ENCODE data around the gene CDC25A. TPM values are rescaled to one million over a fixed set of nuclear protein-coding genes. Genes with fewer than 3 reads are reported as not detected.
A peak's percentile ranks its signal among the peaks of the same experiment; 100 is the strongest.

Gene CDC25A
- total and polyA plus RNA-seq, 12 donors: 0.57 to 23.6 (median 1.3) TPM

GRCh38 chr3:48180021-48180420 is 8.2 kb downstream of the CDC25A start:
- peaks cover 0 to 15% of the 10 kb centered on the region in 2 donors for H3K36me3 ChIP-seq (replicated peaks in 1 of 2)
- H3K27me3 ChIP-seq: no peaks in the 10 kb centered on the region
- H3K27ac ChIP-seq: no peak overlapping the region
- H3K4me1 ChIP-seq (replicated peaks in 1 of 2): peaks cover 8 to 13% of the 10 kb centered on the region in 2 donors
- DNase-seq: no peak
- no peak for TF ChIP-seq POLR2A (IDR thresholded peaks at IDR 0.05)
- no peak for TF ChIP-seq CTCF (IDR thresholded peaks at IDR 0.05)
- intact Hi-C loops (cut with DNase I): no loop called here
- no peak overlapping the region for H3K4me3 ChIP-seq
- H3K9me3 ChIP-seq (replicated peaks in 1 of 3): no peaks in the 10 kb centered on the region
- WGBS, 4 donors: 94 to 97% (median 97%) methylated on average over 5 of the region's 5 CpGs

GRCh38 chr3:48178072-48178471 is 10.1 kb downstream of the CDC25A start:
- peaks cover 0 to 15% of the 10 kb centered on the region in 2 donors for H3K36me3 ChIP-seq (replicated peaks in 1 of 2)
- WGBS, 4 donors: 81 to 95% (median 90%) methylated on average over 2 of the region's 2 CpGs
- DNase-seq: no peak

GRCh38 chr3:48157950-48158376 is 30.3 kb downstream of the CDC25A start:
- no peak overlapping the region for H3K27ac ChIP-seq
- H3K36me3 ChIP-seq (replicated peaks in 1 of 2): peaks cover 0 to 6% of the 10 kb centered on the region in 2 donors
- no peak overlapping the region for H3K4me3 ChIP-seq
- 66 to 71% (median 67%) methylated on average over 4 to 5 of the region's 5 CpGs for WGBS, 4 donors
- no peaks in the 10 kb centered on the region for H3K9me3 ChIP-seq (replicated peaks in 1 of 3)
- TF ChIP-seq POLR2A (IDR thresholded peaks at IDR 0.05) (no peak), CTCF (IDR thresholded peaks at IDR 0.05) (peak; percentile 31 to 62 (median 55))
- H3K27me3 ChIP-seq: no peaks in the 10 kb centered on the region
- peak; percentile 40 to 78 (median 62) for DNase-seq
- intact Hi-C loops (cut with DNase I): loop anchor here (5.0 to 10.0 kb wide), 2 partner anchors 163 to 311 kb away; no protein-coding TSS in a partner anchor
- H3K4me1 ChIP-seq (replicated peaks in 1 of 2): no peaks in the 10 kb centered on the region

More at GRCh38 chr3:48178072-48178471, 10.1 kb downstream of the CDC25A start:
- Histone ChIP-seq H3K4me1 (replicated peaks in 1 of 2) (peaks cover 8 to 13% of the 10 kb centered on the region in 2 donors), H3K9me3 (replicated peaks in 1 of 3) (no peaks in the 10 kb centered on the region), H3K27ac (no peak overlapping the region), H3K4me3 (no peak overlapping the region), H3K27me3 (no peaks in the 10 kb centered on the region)
- TF ChIP-seq CTCF (IDR thresholded peaks at IDR 0.05) (no peak), POLR2A (IDR thresholded peaks at IDR 0.05) (no peak)
- intact Hi-C loops (cut with DNase I): no loop called here

GRCh38 chr3:48157202-48157840 is 30.9 kb downstream of the CDC25A start:
- intact Hi-C loops (cut with DNase I): loop anchor here (5.0 to 10.0 kb wide), 2 partner anchors 163 to 310 kb away; no protein-coding TSS in a partner anchor
- peak in 1 of 7 donors; percentile 7 for DNase-seq
- Histone ChIP-seq H3K4me1 (replicated peaks in 1 of 2) (peaks cover 0 to under 1% of the 10 kb centered on the region in 2 donors), H3K36me3 (replicated peaks in 1 of 2) (peaks cover 0 to 6% of the 10 kb centered on the region in 2 donors), H3K4me3 (no peak overlapping the region), H3K9me3 (replicated peaks in 1 of 3) (no peaks in the 10 kb centered on the region), H3K27me3 (no peaks in the 10 kb centered on the region), H3K27ac (no peak overlapping the region)
- WGBS, 4 donors: 76 to 84% (median 80%) methylated on average over 5 of the region's 5 CpGs
- TF ChIP-seq POLR2A (IDR thresholded peaks at IDR 0.05) (no peak), CTCF (IDR thresholded peaks at IDR 0.05) (no peak)
